A549 (cell line): ENCODE results near the gene TGFBR1. TPM values are rescaled to one million over a fixed set of nuclear protein-coding genes. Genes with fewer than 3 reads are reported as not detected.

Experiments used
- ATAC-seq, 2 experiments: fragments of 200-7000 bp in 1 of 2; fragments of >200 bp in 1 of 2; cut with Nextera tagmentation in 1 of 2; cut with Tn5 transposase in 1 of 2; 3 replicates each; pipeline versions ENCODE4 v1.8.0 to v1.9.1; 2018 to 2020; ENCODE audit warnings: mild to moderate bottlenecking in 1 of 2, moderate library complexity in 1 of 2
- CTCF ChIA-PET: fragments of 300-600 bp; sonication (Branson Sonifier 250); formaldehyde crosslinking; extraction: SDS; loops from one replicate; lab custom pipeline; 2021; ENCODE audit warnings: antibody characterized with exemption, inconsistent platforms; lab: Yijun Ruan, JAX
- POLR2A ChIA-PET: fragments of 350-600 bp; formaldehyde crosslinking; extraction: SDS; loops from one replicate; lab custom pipeline; 2021; ENCODE audit warnings: antibody characterized with exemption, inconsistent platforms; lab: Yijun Ruan, JAX
- DNase-seq, 2 experiments: peaks; one replicate each; pipeline versions ENCODE4 v3.0.0 to v3.0.0-alpha.2; 2011 to 2016; ENCODE audit warnings: low read depth in 1 of 2, low spot score in 1 of 2
- FAIRE-seq: peaks from 2 replicates; lab custom pipeline; 2011; peaks lifted over from hg19 to GRCh38; lab: Jason Lieb, UNC
- H3K27ac ChIP-seq, 2 experiments: fragments of >200 bp; sonication (Bioruptor Twin); formaldehyde crosslinking; 3 replicates each; pipeline ENCODE4 v1.5.1; 2016 to 2017
- H3K4me1 ChIP-seq: fragments of >200 bp; sonication (Bioruptor Twin); formaldehyde crosslinking; 3 replicates; pipeline ENCODE4 v1.6.1; 2016
- H3K4me2 ChIP-seq: fragments of >200 bp; sonication (Bioruptor Twin); formaldehyde crosslinking; 3 replicates; pipeline ENCODE4 v1.6.1; 2016
- H3K4me3 ChIP-seq: fragments of >200 bp; sonication (Bioruptor Twin); formaldehyde crosslinking; 3 replicates; pipeline ENCODE4 v1.5.1; 2016
- H3K9me3 ChIP-seq: fragments of >200 bp; sonication (Bioruptor Twin); formaldehyde crosslinking; 3 replicates; pipeline ENCODE4 v1.6.1; 2016
- CBX8 ChIP-seq: fragments of 200-600 bp; sonication (generic); IDR thresholded peaks from 2 replicates; pipeline ENCODE4 v1.6.1; 2016
- CEBPB ChIP-seq, 2 experiments: fragments of >200 bp in 1 of 2; sonication (Bioruptor Twin) in 1 of 2; formaldehyde crosslinking in 1 of 2; IDR thresholded peaks; 2 replicates each; pipeline ENCODE4 v1.6.1; 2012 to 2016
- EHF ChIP-seq: fragments of 250-450 bp; sonication (Bioruptor Pico); IDR thresholded peaks from 2 replicates; pipeline ENCODE4 v1.5.0; 2020; ENCODE audit warnings: mild to moderate bottlenecking
- EHMT2 ChIP-seq: fragments of 200-600 bp; sonication (generic); IDR thresholded peaks from 2 replicates; pipeline ENCODE4 v1.6.1; 2016; ENCODE audit warnings: antibody characterized with exemption, low read depth, mild to moderate bottlenecking, moderate library complexity
- ESRRA ChIP-seq: fragments of 150-350 bp; IDR thresholded peaks from 2 replicates; pipeline ENCODE4 v1.6.1; 2014; ENCODE audit warnings: mild to moderate bottlenecking, low read length, borderline replicate concordance
- FOSB ChIP-seq: fragments of 250-450 bp; sonication (Bioruptor Pico); IDR thresholded peaks from 2 replicates; pipeline ENCODE4 v1.5.0; 2020; ENCODE audit warnings: mild to moderate bottlenecking, moderate library complexity
- GATA3 ChIP-seq: IDR thresholded peaks from 2 replicates; pipeline ENCODE4 v1.6.1; 2012; ENCODE audit warnings: borderline replicate concordance
- HEYL ChIP-seq: fragments of 250-450 bp; sonication (Bioruptor Pico); IDR thresholded peaks from 2 replicates; pipeline ENCODE4 v1.8.0; 2021; ENCODE audit warnings: mild to moderate bottlenecking, moderate library complexity
- HOXA7 ChIP-seq: fragments of 250-450 bp; sonication (Bioruptor Pico); IDR thresholded peaks from 2 replicates; pipeline ENCODE4 v1.5.0; 2020; ENCODE audit warnings: mild to moderate bottlenecking, moderate library complexity
- HOXB5 ChIP-seq: fragments of 250-450 bp; sonication (Bioruptor Pico); IDR thresholded peaks from 2 replicates; pipeline ENCODE4 v1.5.0; 2020; ENCODE audit warnings: mild to moderate bottlenecking, moderate library complexity
- KDM5A ChIP-seq: fragments of 200-600 bp; sonication (generic); IDR thresholded peaks from 2 replicates; pipeline ENCODE4 v1.6.1; 2016; ENCODE audit warnings: antibody characterized with exemption, mild to moderate bottlenecking
- MAZ ChIP-seq: fragments of 150-350 bp; IDR thresholded peaks from 2 replicates; pipeline ENCODE4 v1.6.1; 2014; ENCODE audit warnings: antibody characterized with exemption, low read depth, low read length, borderline replicate concordance
- NFE2L2 ChIP-seq: fragments of 150-350 bp; conservative IDR thresholded peaks from 2 replicates; pipeline ENCODE4 v1.6.1; 2014; ENCODE audit warnings: low read length
- NR3C1 ChIP-seq: fragments of >200 bp; sonication (Bioruptor Twin); formaldehyde crosslinking; IDR thresholded peaks from 3 replicates; pipeline ENCODE4 v1.6.1; 2017
- POLR2AphosphoS2 ChIP-seq: conservative IDR thresholded peaks from 2 replicates; pipeline ENCODE4 v1.6.1; 2012; ENCODE audit warnings: low read length, improper control_type of control experiment, inconsistent platforms
- RARB ChIP-seq: fragments of 250-450 bp; sonication (Bioruptor Pico); IDR thresholded peaks from 2 replicates; pipeline ENCODE4 v1.8.0; 2021; ENCODE audit warnings: mild to moderate bottlenecking, moderate library complexity
- RCOR1 ChIP-seq: fragments of 150-350 bp; IDR thresholded peaks from 2 replicates; pipeline ENCODE4 v1.6.1; 2014; ENCODE audit warnings: antibody characterized with exemption, low read length, low read depth
- RFX5 ChIP-seq: fragments of 450-650 bp; IDR thresholded peaks from 2 replicates; pipeline ENCODE4 v1.7.1; 2014; ENCODE audit warnings: antibody characterized with exemption, mild to moderate bottlenecking, moderate library complexity
- RNF2 ChIP-seq: fragments of 200-600 bp; sonication (generic); IDR thresholded peaks from 2 replicates; pipeline ENCODE4 v1.6.1; 2016; ENCODE audit warnings: low read depth, mild to moderate bottlenecking, antibody characterized with exemption, moderate library complexity, borderline replicate concordance
- SREBF2 ChIP-seq: fragments of 450-650 bp; IDR thresholded peaks from 2 replicates; pipeline ENCODE4 v1.6.1; 2014; ENCODE audit warnings: mild to moderate bottlenecking, moderate library complexity
- TFCP2L1 ChIP-seq: fragments of 250-450 bp; sonication (Bioruptor Pico); IDR thresholded peaks from 2 replicates; pipeline ENCODE4 v1.5.0; 2021; ENCODE audit warnings: mild to moderate bottlenecking
- TP53 ChIP-seq: fragments of 250-450 bp; sonication (Bioruptor Pico); IDR thresholded peaks from 2 replicates; pipeline ENCODE4 v1.5.0; 2021; ENCODE audit warnings: mild to moderate bottlenecking, moderate library complexity
- ZC3H11A ChIP-seq: fragments of 450-650 bp; IDR thresholded peaks from 2 replicates; pipeline ENCODE4 v1.6.1; 2014; ENCODE audit warnings: antibody characterized with exemption, mild to moderate bottlenecking
- ZSCAN20 ChIP-seq: fragments of 250-450 bp; sonication (Bioruptor Pico); IDR thresholded peaks from 2 replicates; pipeline ENCODE4 v1.8.0; 2022; ENCODE audit warnings: mild to moderate bottlenecking, moderate library complexity
- WGBS: methylation state at CpG from one replicate; pipeline ENCODE4 v1.1.6; 2017; ENCODE audit errors: missing lambda C conversion rate; 5-methylcytosine and 5-hydroxymethylcytosine counted together
- polyA plus RNA-seq, 4 experiments: library from polyadenylated mRNA; depleted of rRNA in 3 of 4; stranded (reverse); fragments of >200 nt; fragmentation: RNase III in 1 of 4; extraction: RNeasy Plus Mini Kit Qiagen cat#74134 plus additional on column Dnase treatment in 1 of 4; gene quantifications; 2 replicates in 3 of 4; 3 replicates in 1 of 4; pipeline ENCODE4 v1.2.3, GENCODE V29; 2011 to 2017
- TF ChIP-seq, protein P1 (sequence below): fragments of 250-450 bp; sonication (Bioruptor Pico); IDR thresholded peaks from 2 replicates; pipeline ENCODE4 v1.5.0; 2020; ENCODE audit warnings: low read depth, mild to moderate bottlenecking, moderate library complexity
- TF ChIP-seq, protein P2 (sequence below): IDR thresholded peaks from 2 replicates; pipeline ENCODE4 v1.6.1; 2012; ENCODE audit warnings: low read depth, borderline replicate concordance
- TF ChIP-seq, protein P3 (sequence below): fragments of 200-600 bp; sonication (generic); IDR thresholded peaks from 2 replicates; pipeline ENCODE4 v1.6.1; 2016; ENCODE audit warnings: antibody characterized with exemption, mild to moderate bottlenecking, moderate library complexity
- TF ChIP-seq, protein P4 (sequence below): IDR thresholded peaks from 2 replicates; pipeline ENCODE4 v1.6.1; 2012
- TF ChIP-seq, protein P5 (sequence below): fragments of 450-650 bp; IDR thresholded peaks from 2 replicates; pipeline ENCODE4 v1.6.1; 2014; ENCODE audit warnings: antibody characterized with exemption

The TGFBR1 gene
- polyA plus RNA-seq, 2 of the 4 experiments (the other 2 are of a cell fraction) = 25.8 to 45.5 TPM

DNA sequence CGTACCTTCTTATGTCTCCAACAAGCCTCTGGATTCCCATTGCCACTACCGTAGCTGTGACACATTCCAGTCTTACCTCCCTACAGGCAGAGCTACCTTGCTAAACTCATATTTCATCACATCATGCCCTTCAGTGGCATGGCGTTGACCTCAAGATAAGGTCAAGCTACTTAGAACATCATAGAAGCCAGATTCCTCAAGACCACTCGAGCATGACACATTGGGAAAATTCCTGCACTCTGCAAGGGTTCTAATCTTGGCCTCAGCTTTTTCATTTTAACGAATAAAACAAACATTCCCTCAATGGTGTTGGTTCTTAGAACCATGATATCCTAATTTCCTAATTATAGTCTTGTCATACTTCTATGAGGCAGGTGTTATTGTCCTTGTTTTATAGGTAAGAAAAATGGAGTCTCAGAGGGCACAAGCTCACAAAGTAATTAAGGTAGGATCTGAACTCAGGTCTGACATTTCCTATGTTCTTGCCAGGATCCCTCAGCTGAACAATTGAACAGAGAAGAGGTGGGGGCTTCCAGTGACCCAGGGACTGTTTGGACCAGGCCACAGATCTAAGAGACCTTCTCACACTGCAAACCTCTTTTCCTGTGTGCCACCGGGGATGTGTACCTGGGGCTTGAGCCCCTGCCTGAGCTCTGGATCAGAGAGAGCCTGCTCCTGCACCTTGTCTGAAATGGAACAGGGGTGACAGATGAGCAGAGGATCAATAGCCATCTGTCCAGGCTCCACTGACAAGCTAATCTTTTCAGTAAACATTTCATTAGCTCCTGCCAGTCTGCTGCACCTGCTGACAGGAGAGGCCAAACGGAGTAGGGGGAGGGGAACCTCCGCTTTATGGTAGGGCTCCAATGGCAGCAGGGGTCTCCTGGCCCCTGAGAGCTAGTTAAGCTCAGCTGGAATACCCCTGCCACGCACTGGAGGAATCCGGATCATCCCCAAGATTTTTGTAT is 67.5 kb downstream of the TGFBR1 start:
- 54% methylated on average over 10 of the region's 10 CpGs for WGBS
- no peaks in the 10 kb centered on the region for H3K9me3 ChIP-seq
- POLR2A ChIA-PET = no interaction called here

DNA sequence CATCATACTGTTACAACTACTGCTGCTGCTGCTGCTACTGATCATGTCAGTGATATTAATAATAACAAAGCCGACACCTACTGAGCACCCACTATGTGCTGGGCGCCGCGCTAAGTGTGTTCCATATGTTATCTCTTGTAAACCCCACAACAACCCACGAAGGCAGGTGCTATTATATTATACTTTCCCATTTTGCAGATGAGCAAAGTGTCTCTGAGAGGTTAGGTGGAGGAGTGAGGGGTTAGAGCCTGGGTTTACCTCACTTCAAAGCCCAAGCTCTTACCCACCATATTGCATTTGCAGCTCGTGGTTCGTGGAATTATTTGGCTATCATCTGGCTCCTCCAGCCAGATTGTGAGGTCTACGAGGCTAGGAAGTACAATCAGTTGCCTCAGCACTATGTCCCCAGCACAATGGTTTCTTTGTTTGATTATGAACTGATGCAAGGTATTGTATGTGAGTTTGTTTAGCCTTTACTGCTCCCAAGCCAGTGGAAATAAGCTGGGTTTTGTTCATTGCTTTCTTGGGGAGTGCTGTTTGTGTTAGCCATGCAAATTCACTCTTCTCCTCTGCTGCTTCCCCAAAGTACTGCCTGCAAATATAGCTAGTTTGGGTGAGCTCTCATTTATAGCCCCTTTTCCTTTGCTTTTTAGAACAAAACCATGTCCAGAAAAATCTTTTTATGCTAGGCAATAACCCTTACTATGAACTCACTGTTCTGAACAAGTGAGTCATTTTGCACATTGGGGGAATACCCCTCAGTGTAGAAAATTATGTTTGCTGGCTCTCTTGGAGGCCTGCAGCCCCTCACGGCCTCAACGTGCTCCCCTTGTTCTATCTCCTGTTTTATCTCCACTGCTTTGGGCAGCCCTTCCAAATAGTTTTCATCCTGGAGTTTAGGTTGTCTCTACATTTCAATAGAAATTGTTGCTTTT is 68.9 kb downstream of the TGFBR1 start:
- POLR2A ChIA-PET = no interaction called here
- no peak overlapping the region for H3K4me2 ChIP-seq
- no peak overlapping the region for H3K27ac ChIP-seq
- H3K4me3 ChIP-seq = no peak overlapping the region
- DNase-seq (no peak), ATAC-seq (no peak), FAIRE-seq (peak; percentile 36)
- WGBS = 54% methylated on average over 10 of the region's 10 CpGs
- TF ChIP-seq ZC3H11A (no peak), RCOR1 (no peak), CEBPB (IDR thresholded peaks at IDR 0.05) (no peak), MAZ (no peak), KDM5A (no peak), HOXB5 (no peak), TP53 (CRISPR knock-in tag) (no peak), TFCP2L1 (no peak), FOSB (no peak)
- TF ChIP-seq, protein P1, sequence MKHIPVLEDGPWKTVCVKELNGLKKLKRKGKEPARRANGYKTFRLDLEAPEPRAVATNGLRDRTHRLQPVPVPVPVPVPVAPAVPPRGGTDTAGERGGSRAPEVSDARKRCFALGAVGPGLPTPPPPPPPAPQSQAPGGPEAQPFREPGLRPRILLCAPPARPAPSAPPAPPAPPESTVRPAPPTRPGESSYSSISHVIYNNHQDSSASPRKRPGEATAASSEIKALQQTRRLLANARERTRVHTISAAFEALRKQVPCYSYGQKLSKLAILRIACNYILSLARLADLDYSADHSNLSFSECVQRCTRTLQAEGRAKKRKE (CRISPR knock-in tag) = no peak
- TF ChIP-seq, protein P2, sequence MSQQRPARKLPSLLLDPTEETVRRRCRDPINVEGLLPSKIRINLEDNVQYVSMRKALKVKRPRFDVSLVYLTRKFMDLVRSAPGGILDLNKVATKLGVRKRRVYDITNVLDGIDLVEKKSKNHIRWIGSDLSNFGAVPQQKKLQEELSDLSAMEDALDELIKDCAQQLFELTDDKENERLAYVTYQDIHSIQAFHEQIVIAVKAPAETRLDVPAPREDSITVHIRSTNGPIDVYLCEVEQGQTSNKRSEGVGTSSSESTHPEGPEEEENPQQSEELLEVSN = no peak
- TF ChIP-seq, all 56 proteins: peak for 0
- CTCF ChIA-PET = interaction anchor here (1.1 to 6.8 kb wide), 4 partner anchors 10 to 31 kb away, joined by 3 to 59 read pairs (median 13); no protein-coding TSS in a partner anchor
- Histone ChIP-seq H3K9me3 (no peaks in the 10 kb centered on the region), H3K4me1 (no peaks in the 10 kb centered on the region)

More for the DNA sequence above, 67.5 kb downstream of the TGFBR1 start:
- CTCF ChIA-PET = interaction anchor here (0.6 to 6.8 kb wide), 8 partner anchors 9 to 976 kb away, joined by 3 to 59 read pairs (median 4); no protein-coding TSS in a partner anchor
- DNase-seq = no peak
- no peak for TF ChIP-seq EHF (CRISPR knock-in tag)
- no peak for TF ChIP-seq GATA3
- no peak for TF ChIP-seq TFCP2L1
- TF ChIP-seq ESRRA = no peak
- TF ChIP-seq CBX8 = no peak
- TF ChIP-seq RARB = no peak
- TF ChIP-seq, protein P3, sequence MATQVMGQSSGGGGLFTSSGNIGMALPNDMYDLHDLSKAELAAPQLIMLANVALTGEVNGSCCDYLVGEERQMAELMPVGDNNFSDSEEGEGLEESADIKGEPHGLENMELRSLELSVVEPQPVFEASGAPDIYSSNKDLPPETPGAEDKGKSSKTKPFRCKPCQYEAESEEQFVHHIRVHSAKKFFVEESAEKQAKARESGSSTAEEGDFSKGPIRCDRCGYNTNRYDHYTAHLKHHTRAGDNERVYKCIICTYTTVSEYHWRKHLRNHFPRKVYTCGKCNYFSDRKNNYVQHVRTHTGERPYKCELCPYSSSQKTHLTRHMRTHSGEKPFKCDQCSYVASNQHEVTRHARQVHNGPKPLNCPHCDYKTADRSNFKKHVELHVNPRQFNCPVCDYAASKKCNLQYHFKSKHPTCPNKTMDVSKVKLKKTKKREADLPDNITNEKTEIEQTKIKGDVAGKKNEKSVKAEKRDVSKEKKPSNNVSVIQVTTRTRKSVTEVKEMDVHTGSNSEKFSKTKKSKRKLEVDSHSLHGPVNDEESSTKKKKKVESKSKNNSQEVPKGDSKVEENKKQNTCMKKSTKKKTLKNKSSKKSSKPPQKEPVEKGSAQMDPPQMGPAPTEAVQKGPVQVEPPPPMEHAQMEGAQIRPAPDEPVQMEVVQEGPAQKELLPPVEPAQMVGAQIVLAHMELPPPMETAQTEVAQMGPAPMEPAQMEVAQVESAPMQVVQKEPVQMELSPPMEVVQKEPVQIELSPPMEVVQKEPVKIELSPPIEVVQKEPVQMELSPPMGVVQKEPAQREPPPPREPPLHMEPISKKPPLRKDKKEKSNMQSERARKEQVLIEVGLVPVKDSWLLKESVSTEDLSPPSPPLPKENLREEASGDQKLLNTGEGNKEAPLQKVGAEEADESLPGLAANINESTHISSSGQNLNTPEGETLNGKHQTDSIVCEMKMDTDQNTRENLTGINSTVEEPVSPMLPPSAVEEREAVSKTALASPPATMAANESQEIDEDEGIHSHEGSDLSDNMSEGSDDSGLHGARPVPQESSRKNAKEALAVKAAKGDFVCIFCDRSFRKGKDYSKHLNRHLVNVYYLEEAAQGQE = no peak
- no peak for TF ChIP-seq EHMT2
- TF ChIP-seq, protein P4, sequence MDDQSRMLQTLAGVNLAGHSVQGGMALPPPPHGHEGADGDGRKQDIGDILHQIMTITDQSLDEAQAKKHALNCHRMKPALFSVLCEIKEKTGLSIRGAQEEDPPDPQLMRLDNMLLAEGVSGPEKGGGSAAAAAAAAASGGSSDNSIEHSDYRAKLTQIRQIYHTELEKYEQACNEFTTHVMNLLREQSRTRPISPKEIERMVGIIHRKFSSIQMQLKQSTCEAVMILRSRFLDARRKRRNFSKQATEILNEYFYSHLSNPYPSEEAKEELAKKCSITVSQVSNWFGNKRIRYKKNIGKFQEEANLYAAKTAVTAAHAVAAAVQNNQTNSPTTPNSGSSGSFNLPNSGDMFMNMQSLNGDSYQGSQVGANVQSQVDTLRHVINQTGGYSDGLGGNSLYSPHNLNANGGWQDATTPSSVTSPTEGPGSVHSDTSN = no peak
- TF ChIP-seq, protein P2 = no peak
- TF ChIP-seq POLR2AphosphoS2 = no peak
- TF ChIP-seq HOXA7 = no peak
- no peak for TF ChIP-seq NR3C1
- TF ChIP-seq RNF2 = no peak
- TF ChIP-seq, protein P5, sequence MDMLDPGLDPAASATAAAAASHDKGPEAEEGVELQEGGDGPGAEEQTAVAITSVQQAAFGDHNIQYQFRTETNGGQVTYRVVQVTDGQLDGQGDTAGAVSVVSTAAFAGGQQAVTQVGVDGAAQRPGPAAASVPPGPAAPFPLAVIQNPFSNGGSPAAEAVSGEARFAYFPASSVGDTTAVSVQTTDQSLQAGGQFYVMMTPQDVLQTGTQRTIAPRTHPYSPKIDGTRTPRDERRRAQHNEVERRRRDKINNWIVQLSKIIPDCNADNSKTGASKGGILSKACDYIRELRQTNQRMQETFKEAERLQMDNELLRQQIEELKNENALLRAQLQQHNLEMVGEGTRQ = no peak
- no peak for TF ChIP-seq SREBF2
- TF ChIP-seq HEYL (CRISPR knock-in tag) = no peak
- TF ChIP-seq NFE2L2 = no peak
- no peak for TF ChIP-seq ZSCAN20 (CRISPR knock-in tag)
- no peak for TF ChIP-seq RFX5
- TF ChIP-seq, all 56 proteins: peak for 0
- ATAC-seq (no peak), FAIRE-seq (no peak)
- Histone ChIP-seq H3K4me2 (no peak overlapping the region), H3K27ac (no peak overlapping the region), H3K4me3 (no peak overlapping the region), H3K4me1 (no peaks in the 10 kb centered on the region)
